HepG2 (cell line): Measurements from ENCODE around the gene KMT2D. TPM values are rescaled to one million over a fixed set of nuclear protein-coding genes. Genes with fewer than 3 reads are reported as not detected.

Source experiments
- ATAC-seq: fragments of 200-7000 bp; cut with Tn5 transposase; 3 replicates; pipeline ENCODE4 v1.9.1; 2020; ENCODE audit warnings: mild to moderate bottlenecking, moderate library complexity
- BruUV-seq: library from RNA; stranded (reverse); fragments of 400-500 nt; replicated peaks from 2 replicates; lab custom pipeline; 2021; lab: Mats Ljungman, UMichigan
- CTCF ChIA-PET: fragments of 300-600 bp; formaldehyde crosslinking; extraction: SDS; loops from one replicate; lab custom pipeline; 2021; ENCODE audit warnings: low total read pairs, inconsistent platforms, low intra/inter-chr PET ratio; lab: Yijun Ruan, JAX
- POLR2A ChIA-PET: fragments of 350-600 bp; sonication (Branson Sonifier 250); formaldehyde crosslinking; loops from one replicate; lab custom pipeline; 2020; ENCODE audit warnings: antibody characterized with exemption, inconsistent platforms; lab: Yijun Ruan, JAX
- DNase-seq: peaks from one replicate; pipeline ENCODE4 v3.0.0-alpha.2; 2015; ENCODE audit warnings: low spot score
- FAIRE-seq: peaks from 3 replicates; lab custom pipeline; 2011; peaks lifted over from hg19 to GRCh38; lab: Jason Lieb, UNC
- H2AFZ ChIP-seq: one replicate; pipeline ENCODE4 v1.6.1; 2011; ENCODE audit warnings: low read length, inconsistent platforms
- H3K27ac ChIP-seq: fragments of 300-600 bp; 3 replicates; pipeline ENCODE4 v1.8.0; 2011; ENCODE audit warnings: mixed run types, mild to moderate bottlenecking, mixed read lengths, low read length, inconsistent platforms; ENCODE audit not compliant: insufficient read depth; ENCODE audit errors: extremely low read length
- H3K27me3 ChIP-seq, 2 experiments: fragments of 200-600 bp in 1 of 2; 2 replicates in 1 of 2; 3 replicates in 1 of 2; pipeline versions ENCODE4 v1.6.0 to v1.8.0; 2011; ENCODE audit warnings: low read length in 2 of 2, mild to moderate bottlenecking in 2 of 2, moderate library complexity in 2 of 2, inconsistent platforms in 1 of 2; ENCODE audit not compliant: insufficient read depth in 2 of 2, control insufficient read depth in 1 of 2
- H3K36me3 ChIP-seq, 2 experiments: fragments of 200-600 bp in 1 of 2; replicated peaks in 1 of 2; 2 replicates in 1 of 2; 3 replicates in 1 of 2; pipeline versions ENCODE4 v1.5.1 to v1.8.0; 2011; ENCODE audit warnings: low read length in 2 of 2, inconsistent platforms in 1 of 2; ENCODE audit not compliant: insufficient read depth in 2 of 2, control insufficient read depth in 1 of 2
- H3K4me1 ChIP-seq: 2 replicates; pipeline ENCODE4 v1.5.1; 2012; ENCODE audit warnings: low read length, inconsistent platforms; ENCODE audit not compliant: insufficient read depth
- H3K4me2 ChIP-seq: 2 replicates; pipeline ENCODE4 v1.6.0; 2011; ENCODE audit warnings: low read depth, low read length, inconsistent platforms
- H3K4me3 ChIP-seq, 3 experiments: fragments of 200-600 bp in 1 of 3; sonication (generic), shearing (Covaris generic) in 1 of 3; replicated peaks in 1 of 3; 2 replicates each; pipeline ENCODE4 v1.5.1; 2011 to 2016; ENCODE audit warnings: low read length in 3 of 3, inconsistent platforms in 2 of 3, low read depth in 2 of 3, mild to moderate bottlenecking in 2 of 3, control low read depth in 1 of 3, mixed read lengths in 1 of 3; ENCODE audit not compliant: insufficient read depth in 1 of 3
- H3K79me2 ChIP-seq: one replicate; pipeline ENCODE4 v1.6.1; 2011; ENCODE audit warnings: low read length, inconsistent platforms; ENCODE audit not compliant: insufficient read depth
- H3K9ac ChIP-seq: 2 replicates; pipeline ENCODE4 v1.6.0; 2011; ENCODE audit warnings: mild to moderate bottlenecking, low read depth, low read length, inconsistent platforms; ENCODE audit not compliant: insufficient read depth
- H3K9me3 ChIP-seq: 2 replicates; pipeline ENCODE4 v1.5.1; 2012; ENCODE audit warnings: mild to moderate bottlenecking, low read length
- H4K20me1 ChIP-seq: 2 replicates; pipeline ENCODE4 v1.6.0; 2011; ENCODE audit warnings: inconsistent platforms, mild to moderate bottlenecking, low read length, moderate library complexity; ENCODE audit not compliant: insufficient read depth
- AKNA ChIP-seq: sonication (generic); formaldehyde crosslinking; IDR thresholded peaks from 2 replicates; pipeline ENCODE4 v1.4.0; 2020; ENCODE audit warnings: missing genetic modification reagents, borderline replicate concordance
- ELK4 ChIP-seq: sonication (generic); formaldehyde crosslinking; IDR thresholded peaks from 2 replicates; pipeline ENCODE4 v1.9.0; 2021; ENCODE audit warnings: missing genetic modification reagents, borderline replicate concordance
- NFIC ChIP-seq: IDR thresholded peaks from 2 replicates; pipeline ENCODE4 v1.6.1; 2012; ENCODE audit warnings: mild to moderate bottlenecking, low read length, inconsistent platforms
- NFKBIZ ChIP-seq: IDR thresholded peaks from 2 replicates; pipeline ENCODE4 v1.6.1; 2018; ENCODE audit warnings: missing genetic modification reagents, missing compliant biosample characterization
- SALL2 ChIP-seq: sonication (generic); formaldehyde crosslinking; IDR thresholded peaks from 2 replicates; pipeline ENCODE4 v1.8.1; 2023; ENCODE audit warnings: mild to moderate bottlenecking, missing genetic modification reagents, inconsistent platforms
- SMARCE1 ChIP-seq: fragments of 450-650 bp; IDR thresholded peaks from 2 replicates; pipeline ENCODE4 v1.6.1; 2017; ENCODE audit warnings: borderline replicate concordance
- ZBTB2 ChIP-seq: sonication (generic); formaldehyde crosslinking; IDR thresholded peaks from 2 replicates; pipeline ENCODE4 v1.8.0; 2022; ENCODE audit warnings: low read depth, missing genetic modification reagents
- ZBTB44 ChIP-seq: sonication (generic); formaldehyde crosslinking; IDR thresholded peaks from 2 replicates; pipeline ENCODE4 v1.4.0; 2020; ENCODE audit warnings: missing genetic modification reagents
- ZSCAN12 ChIP-seq: sonication (generic); formaldehyde crosslinking; IDR thresholded peaks from 2 replicates; pipeline ENCODE4 v1.9.0; 2021; ENCODE audit warnings: mild to moderate bottlenecking, missing genetic modification reagents
- ZSCAN5A ChIP-seq: sonication (generic); formaldehyde crosslinking; IDR thresholded peaks from 2 replicates; pipeline ENCODE4 v1.8.0; 2022; ENCODE audit warnings: mild to moderate bottlenecking, missing genetic modification reagents, borderline replicate concordance
- WGBS: methylation state at CpG from one replicate; pipeline ENCODE4 v1.1.6; 2017; ENCODE audit warnings: low lambda C conversion rate; 5-methylcytosine and 5-hydroxymethylcytosine counted together
- in situ Hi-C: cut with HindIII; loops from 2 replicates; pipeline ENCODE4 v1.10.0; 2017; ENCODE audit warnings: low pct_unique_long_range_greater_than_20kb; ENCODE audit not compliant: extremely low pct_ligation_motif_present
- intact Hi-C: fragments of 100-400 bp; cut with micrococcal nuclease; formaldehyde crosslinking; loops from one replicate; pipeline ENCODE4 v1.10.0; 2022; ENCODE audit not compliant: unreplicated experiment
- polyA plus RNA-seq, 8 experiments: library from polyadenylated mRNA; depleted of rRNA in 3 of 8; stranded (reverse) in 7 of 8; unstranded in 1 of 8; fragments of >200 nt; fragmentation: Illumina TruSeq in 4 of 8; extraction: Trizol in 4 of 8; gene quantifications; 2 replicates each; pipeline versions ENCODE4 v1.2.1 to v1.2.3, GENCODE V29; 2011 to 2016; ENCODE audit warnings: low read depth in 4 of 8, missing spikeins in 1 of 8, mixed read lengths in 1 of 8; ENCODE audit not compliant: insufficient read depth in 1 of 8
- total RNA-seq, 5 experiments: library from RNA; depleted of rRNA; stranded (reverse); fragments of >200 nt; fragmentation: Illumina TruSeq; extraction: Trizol; gene quantifications; 2 replicates each; pipeline ENCODE4 v1.2.3, GENCODE V29; 2016; ENCODE audit warnings: low read depth in 1 of 5

Gene KMT2D
- total and polyA plus RNA-seq, 2 of the 13 experiments (the other 11 are each of a cell fraction or from before 2014, with no cell fraction given), result 8.1 to 10.4 TPM

- in situ Hi-C loops, result no loop called here
- no peak overlapping the region; a peak in 1 of 6 replicates for H3K4me3 ChIP-seq
- intact Hi-C loops, result no loop called here
- FAIRE-seq (no peak), ATAC-seq (no peak), DNase-seq (no peak)
- H3K27ac ChIP-seq, result no peak overlapping the region
- ChIA-PET CTCF (no interaction called here), POLR2A (interaction anchor here (1.4 kb wide), 1 partner anchor 18 kb away, joined by 4 read pairs; no protein-coding TSS in a partner anchor)
- peaks cover 0 to 6% of the 10 kb centered on the region in 2 experiments; a peak in 1 of 5 replicates for H3K36me3 ChIP-seq
- peaks cover 41% of the 10 kb centered on the region for H3K4me1 ChIP-seq
- no peak overlapping the region for H2AFZ ChIP-seq
- H3K4me2 ChIP-seq, result peak overlapping the region; percentile 46; the same call in 1 of the 2 replicates
- no peaks in the 10 kb centered on the region for H3K9me3 ChIP-seq
- BruUV-seq, result no TSS peak
- WGBS, result 21% methylated on average over 9 of the region's 9 CpGs
- H3K27me3 ChIP-seq, result peaks cover 11 to 62% of the 10 kb centered on the region in 2 experiments; a peak in 4 of 5 replicates
- no peaks in the 10 kb centered on the region for H3K79me2 ChIP-seq
- peaks cover 5% of the 10 kb centered on the region; the same call in 1 of the 2 replicates for H4K20me1 ChIP-seq
- H3K9ac ChIP-seq, result no peak overlapping the region
- TF ChIP-seq ZBTB44 (CRISPR knock-in tag) (no peak), ZBTB2 (CRISPR knock-in tag) (no peak), ZSCAN12 (no peak), AKNA (CRISPR knock-in tag) (no peak), ZSCAN5A (CRISPR knock-in tag) (no peak), SMARCE1 (no peak), NFKBIZ (CRISPR knock-in tag) (no peak), NFIC (no peak), SALL2 (CRISPR knock-in tag) (no peak), ELK4 (CRISPR knock-in tag) (no peak)
Measured at GRCh38 chr12:49093792-49094159, 33.2 kb upstream of the KMT2D start.
